ENCODE data around the gene SERPINA12. TPM values are rescaled to one million over a fixed set of nuclear protein-coding genes. Genes with fewer than 3 reads are reported as not detected.

Gene SERPINA12
- total and polyA plus RNA-seq, 2 of the 13 experiments (the other 11 are each of a cell fraction or from before 2014, with no cell fraction given): 0.08 TPM; not detected in 1

DNA sequence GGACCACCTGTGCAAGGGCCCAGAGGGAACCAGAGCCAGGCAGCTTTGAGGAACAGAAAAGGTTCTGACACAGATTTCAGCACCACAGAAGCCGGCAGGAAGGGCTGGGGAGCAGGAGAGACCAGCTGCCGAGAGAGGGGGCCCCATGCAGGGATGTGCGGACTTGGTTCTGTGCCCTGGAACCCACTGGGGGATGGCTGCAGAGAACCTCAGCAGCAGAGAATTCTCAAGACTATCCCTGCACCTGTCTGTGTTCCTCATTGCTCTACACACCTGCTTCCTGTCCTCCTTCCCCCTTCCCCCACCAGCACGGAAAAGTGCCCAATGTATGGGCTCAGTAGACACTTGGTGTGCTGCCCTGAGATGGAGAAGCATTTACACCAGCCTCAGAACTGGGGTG is 36.4 kb downstream of the SERPINA12 start (continued):
- TF ChIP-seq, protein P1, sequence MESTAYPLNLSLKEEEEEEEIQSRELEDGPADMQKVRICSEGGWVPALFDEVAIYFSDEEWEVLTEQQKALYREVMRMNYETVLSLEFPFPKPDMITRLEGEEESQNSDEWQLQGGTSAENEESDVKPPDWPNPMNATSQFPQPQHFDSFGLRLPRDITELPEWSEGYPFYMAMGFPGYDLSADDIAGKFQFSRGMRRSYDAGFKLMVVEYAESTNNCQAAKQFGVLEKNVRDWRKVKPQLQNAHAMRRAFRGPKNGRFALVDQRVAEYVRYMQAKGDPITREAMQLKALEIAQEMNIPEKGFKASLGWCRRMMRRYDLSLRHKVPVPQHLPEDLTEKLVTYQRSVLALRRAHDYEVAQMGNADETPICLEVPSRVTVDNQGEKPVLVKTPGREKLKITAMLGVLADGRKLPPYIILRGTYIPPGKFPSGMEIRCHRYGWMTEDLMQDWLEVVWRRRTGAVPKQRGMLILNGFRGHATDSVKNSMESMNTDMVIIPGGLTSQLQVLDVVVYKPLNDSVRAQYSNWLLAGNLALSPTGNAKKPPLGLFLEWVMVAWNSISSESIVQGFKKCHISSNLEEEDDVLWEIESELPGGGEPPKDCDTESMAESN (CRISPR knock-in tag; conservative IDR thresholded peaks at IDR 0.05): no peak
- TF ChIP-seq ONECUT2 (CRISPR knock-in tag; IDR thresholded peaks at IDR 0.05) (no peak), FOXA3 (CRISPR knock-in tag; IDR thresholded peaks at IDR 0.05) (no peak), POLR2G (IDR thresholded peaks at IDR 0.05; ENCODE audit: low read depth, low read length) (no peak)

DNA sequence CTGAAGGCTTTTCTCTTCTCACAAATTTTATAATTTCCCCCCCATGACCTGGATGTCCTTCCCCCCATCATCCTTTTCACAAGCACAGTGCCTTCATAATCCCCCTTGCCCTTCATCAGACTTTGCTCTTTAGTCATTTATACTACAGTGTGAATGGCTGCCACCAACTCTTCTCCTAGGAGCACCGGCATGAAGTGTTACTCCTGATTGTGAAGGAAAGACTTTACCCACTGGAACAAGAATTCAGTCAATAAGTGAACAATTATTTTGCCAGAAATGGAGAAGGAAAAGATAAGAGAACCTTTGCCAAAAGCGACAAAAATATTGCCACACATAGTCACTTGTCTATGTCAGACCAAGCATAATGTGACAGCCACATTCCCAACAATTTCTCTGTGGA is 38.2 kb downstream of the SERPINA12 start:
- Histone ChIP-seq H3K9me3 (ENCODE audit: low read length) (no peaks in the 10 kb centered on the region), H3K79me2 (ENCODE audit: insufficient read depth, low read length) (no peaks in the 10 kb centered on the region), H3K9ac (ENCODE audit: insufficient read depth, low read depth, low read length) (no peak overlapping the region), H3K4me3 (replicated peaks in 1 of 3; ENCODE audit: insufficient read depth in 1 of 3, low read depth in 2 of 3, low read length in 3 of 3) (no peak overlapping the region), H2AFZ (ENCODE audit: low read length) (no peak overlapping the region), H3K27me3 (ENCODE audit: control insufficient read depth in 1 of 2, insufficient read depth in 2 of 2, low read length in 2 of 2) (no peaks in the 10 kb centered on the region), H3K36me3 (replicated peaks in 1 of 2; ENCODE audit: control insufficient read depth in 1 of 2, insufficient read depth in 2 of 2, low read length in 2 of 2) (no peaks in the 10 kb centered on the region), H3K4me1 (ENCODE audit: insufficient read depth, low read length) (peaks cover 64% of the 10 kb centered on the region), H3K4me2 (ENCODE audit: low read depth, low read length) (no peak overlapping the region), H3K27ac (ENCODE audit: extremely low read length, insufficient read depth, low read length) (no peak overlapping the region), H4K20me1 (ENCODE audit: insufficient read depth, low read length) (no peaks in the 10 kb centered on the region)
- DNase-seq (ENCODE audit: low spot score) (no peak), ATAC-seq (no peak), FAIRE-seq (no peak)
- TF ChIP-seq CC2D1A (CRISPR knock-in tag; IDR thresholded peaks at IDR 0.05) (no peak), ZUFSP (CRISPR knock-in tag; IDR thresholded peaks at IDR 0.05; ENCODE audit: borderline replicate concordance) (no peak), ZNF781 (CRISPR knock-in tag; IDR thresholded peaks at IDR 0.05; ENCODE audit: borderline replicate concordance, not compliant biosample characterization) (no peak), ZNF34 (CRISPR knock-in tag; IDR thresholded peaks at IDR 0.05; ENCODE audit: borderline replicate concordance) (no peak), PITX1 (CRISPR knock-in tag; IDR thresholded peaks at IDR 0.05) (no peak), ZNF256 (CRISPR knock-in tag; conservative IDR thresholded peaks at IDR 0.05) (no peak), BCLAF1 (IDR thresholded peaks at IDR 0.05) (no peak)
- in situ Hi-C loops (cut with HindIII; ENCODE audit: extremely low pct_ligation_motif_present, low pct_unique_long_range_greater_than_20kb) (no loop called here), intact Hi-C loops (cut with micrococcal nuclease; ENCODE audit: unreplicated experiment) (no loop called here)
- BruUV-seq (replicated peaks): no TSS peak
- ChIA-PET CTCF (ENCODE audit: low intra/inter-chr PET ratio, low total read pairs) (no interaction called here), POLR2A (no interaction called here)
- 96% methylated on average over 2 of the region's 2 CpGs for WGBS (ENCODE audit: low lambda C conversion rate)

Measured in HepG2 (cell line).